ENCODE measurements around the gene IGF2BP2.

DNA sequence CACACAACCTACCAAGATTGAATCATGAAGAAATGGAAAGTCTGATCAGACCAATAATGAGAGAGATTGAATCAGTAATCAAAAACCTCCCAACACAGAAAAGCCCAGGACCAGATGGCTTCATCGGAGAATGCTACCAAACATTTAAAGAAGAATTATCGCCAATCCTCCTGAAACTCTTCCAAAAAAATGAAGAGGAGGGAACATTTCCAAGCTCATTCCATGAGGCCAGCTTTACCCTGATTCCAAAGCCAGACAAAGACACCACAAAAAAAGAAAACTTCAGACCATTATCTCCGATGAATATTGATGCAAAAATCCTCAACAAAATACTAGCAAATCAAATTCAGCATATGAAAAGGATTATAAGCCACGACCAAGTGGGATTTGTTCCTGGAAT, 144.6 kb downstream of the IGF2BP2 start:
- TF ChIP-seq, protein P1, sequence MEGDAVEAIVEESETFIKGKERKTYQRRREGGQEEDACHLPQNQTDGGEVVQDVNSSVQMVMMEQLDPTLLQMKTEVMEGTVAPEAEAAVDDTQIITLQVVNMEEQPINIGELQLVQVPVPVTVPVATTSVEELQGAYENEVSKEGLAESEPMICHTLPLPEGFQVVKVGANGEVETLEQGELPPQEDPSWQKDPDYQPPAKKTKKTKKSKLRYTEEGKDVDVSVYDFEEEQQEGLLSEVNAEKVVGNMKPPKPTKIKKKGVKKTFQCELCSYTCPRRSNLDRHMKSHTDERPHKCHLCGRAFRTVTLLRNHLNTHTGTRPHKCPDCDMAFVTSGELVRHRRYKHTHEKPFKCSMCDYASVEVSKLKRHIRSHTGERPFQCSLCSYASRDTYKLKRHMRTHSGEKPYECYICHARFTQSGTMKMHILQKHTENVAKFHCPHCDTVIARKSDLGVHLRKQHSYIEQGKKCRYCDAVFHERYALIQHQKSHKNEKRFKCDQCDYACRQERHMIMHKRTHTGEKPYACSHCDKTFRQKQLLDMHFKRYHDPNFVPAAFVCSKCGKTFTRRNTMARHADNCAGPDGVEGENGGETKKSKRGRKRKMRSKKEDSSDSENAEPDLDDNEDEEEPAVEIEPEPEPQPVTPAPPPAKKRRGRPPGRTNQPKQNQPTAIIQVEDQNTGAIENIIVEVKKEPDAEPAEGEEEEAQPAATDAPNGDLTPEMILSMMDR (conservative IDR thresholded peaks at IDR 0.05): no peak
- TF ChIP-seq ZFX (IDR thresholded peaks at IDR 0.05): no peak
